OCI-LY1 (cell line): Measurements from ENCODE around the gene ODAD3.

ENCODE experiments used
- EZH2 ChIP-seq: fragments of 200-600 bp; sonication (generic), shearing (Covaris generic); IDR thresholded peaks from 2 replicates; pipeline ENCODE4 v1.8.0; 2017; ENCODE audit warnings: borderline replicate concordance, mixed run types, mild to moderate bottlenecking, antibody characterized with exemption, low read length, moderate library complexity, mixed read lengths
- TF ChIP-seq, protein P1 (sequence below): fragments of 200-600 bp; sonication (generic), shearing (Covaris generic); IDR thresholded peaks from 2 replicates; pipeline ENCODE4 v1.5.1; 2017; ENCODE audit warnings: mild to moderate bottlenecking, antibody characterized with exemption, low read length, moderate library complexity, mixed read lengths

DNA sequence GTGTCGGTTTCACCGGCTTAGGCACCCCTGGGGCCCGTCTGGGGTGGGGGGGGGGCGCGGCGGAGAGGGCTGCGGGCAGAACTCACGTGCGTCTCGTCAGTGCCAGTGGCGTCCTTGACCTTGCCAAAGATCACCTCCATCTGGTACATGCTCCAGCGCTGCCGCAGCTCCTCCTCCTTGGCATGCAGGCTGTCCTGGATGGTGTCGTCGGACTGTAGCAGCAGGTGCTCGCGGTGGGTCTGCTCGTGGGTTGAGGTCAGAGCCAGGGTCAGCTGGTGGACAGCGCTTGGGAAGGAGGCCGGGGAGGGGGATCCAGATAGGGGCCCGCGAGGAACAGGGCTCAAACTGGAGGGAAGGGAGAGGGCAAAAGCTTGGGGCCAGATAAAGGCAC lies 11.1 kb downstream of the ODAD3 start:
- TF ChIP-seq, protein P1, sequence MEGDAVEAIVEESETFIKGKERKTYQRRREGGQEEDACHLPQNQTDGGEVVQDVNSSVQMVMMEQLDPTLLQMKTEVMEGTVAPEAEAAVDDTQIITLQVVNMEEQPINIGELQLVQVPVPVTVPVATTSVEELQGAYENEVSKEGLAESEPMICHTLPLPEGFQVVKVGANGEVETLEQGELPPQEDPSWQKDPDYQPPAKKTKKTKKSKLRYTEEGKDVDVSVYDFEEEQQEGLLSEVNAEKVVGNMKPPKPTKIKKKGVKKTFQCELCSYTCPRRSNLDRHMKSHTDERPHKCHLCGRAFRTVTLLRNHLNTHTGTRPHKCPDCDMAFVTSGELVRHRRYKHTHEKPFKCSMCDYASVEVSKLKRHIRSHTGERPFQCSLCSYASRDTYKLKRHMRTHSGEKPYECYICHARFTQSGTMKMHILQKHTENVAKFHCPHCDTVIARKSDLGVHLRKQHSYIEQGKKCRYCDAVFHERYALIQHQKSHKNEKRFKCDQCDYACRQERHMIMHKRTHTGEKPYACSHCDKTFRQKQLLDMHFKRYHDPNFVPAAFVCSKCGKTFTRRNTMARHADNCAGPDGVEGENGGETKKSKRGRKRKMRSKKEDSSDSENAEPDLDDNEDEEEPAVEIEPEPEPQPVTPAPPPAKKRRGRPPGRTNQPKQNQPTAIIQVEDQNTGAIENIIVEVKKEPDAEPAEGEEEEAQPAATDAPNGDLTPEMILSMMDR, result no peak
- no peak for TF ChIP-seq EZH2
